Effector CD4-positive, alpha-beta T cell (primary cell): ENCODE results near the gene CLMN.

Experiments
- DNase-seq: peaks from one replicate; pipeline ENCODE4 v3.0.0-alpha.2; 2020

The CLMN gene

GRCh38 chr14:95236221-95236620 is 83.5 kb downstream of the CLMN start:
- no peak for DNase-seq

GRCh38 chr14:95235767-95236166 is 83.9 kb downstream of the CLMN start:
- DNase-seq, result no peak

- DNase-seq, result no peak
These were observed 84.4 kb downstream of the CLMN start for GRCh38 chr14:95235351-95235750.

GRCh38 chr14:95234426-95234825 is 85.3 kb downstream of the CLMN start:
- no peak for DNase-seq

DNA sequence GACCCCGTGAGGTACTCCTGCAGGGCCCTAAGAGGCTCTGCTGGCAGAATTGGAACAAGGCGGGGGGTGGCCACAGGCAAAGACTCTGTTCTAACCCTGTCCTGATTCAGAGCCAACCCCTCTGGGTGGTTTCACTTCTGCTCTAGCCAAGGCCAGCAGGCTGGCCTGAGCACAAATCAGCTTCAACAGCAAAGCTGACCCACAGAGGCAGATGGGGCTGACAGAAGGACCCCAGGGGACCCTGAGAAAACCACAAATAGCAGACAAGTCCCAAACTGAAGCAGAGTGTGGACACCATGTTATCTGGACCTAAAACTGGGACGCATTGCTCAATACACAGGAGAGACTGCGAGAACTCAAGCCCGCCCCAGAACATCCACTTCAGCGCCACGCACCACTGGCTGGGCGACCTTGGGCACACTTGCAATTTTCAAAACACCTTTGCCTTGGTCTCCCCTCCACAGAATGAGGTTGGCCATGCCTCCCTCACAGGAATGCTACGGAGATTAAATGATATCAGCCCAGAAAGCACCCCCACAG is 85.9 kb downstream of the CLMN start:
- no peak for DNase-seq

- no peak for DNase-seq
These were observed 86.7 kb downstream of the CLMN start for GRCh38 chr14:95232894-95233584.

DNA sequence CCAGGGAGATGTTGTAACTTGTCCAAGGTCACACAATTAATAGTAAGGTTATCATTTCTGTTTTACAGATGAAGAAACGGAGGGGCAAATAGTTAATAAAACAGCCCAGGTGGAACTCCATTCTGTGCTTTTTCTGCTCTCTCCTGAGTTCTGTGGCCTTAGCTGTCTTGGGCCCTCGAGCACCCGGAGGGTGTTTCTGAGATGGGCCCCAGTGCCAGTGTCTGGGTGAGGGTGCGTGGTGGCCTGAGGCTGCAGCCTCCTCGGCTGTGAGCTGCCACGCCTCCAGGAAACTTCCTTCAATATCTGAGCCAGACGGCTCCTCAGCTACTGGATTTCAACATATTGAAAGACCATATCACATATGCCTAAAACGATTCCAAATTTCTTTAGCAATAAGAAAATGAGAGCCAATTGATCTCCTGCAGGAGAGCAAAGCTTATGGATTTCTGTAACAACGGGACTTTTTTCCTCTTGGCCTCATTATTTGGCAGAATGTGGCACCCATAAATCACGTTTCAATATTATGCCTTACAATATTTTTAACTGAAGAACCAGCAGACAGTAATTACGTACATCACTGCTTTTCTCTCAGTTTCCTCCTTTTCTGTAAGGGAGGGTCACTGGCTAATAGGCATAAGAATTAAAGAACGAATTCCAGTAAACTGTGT is 87.6 kb downstream of the CLMN start:
- DNase-seq, result no peak

- DNase-seq, result no peak
These were observed 90.0 kb downstream of the CLMN start for GRCh38 chr14:95229749-95230148.

DNA sequence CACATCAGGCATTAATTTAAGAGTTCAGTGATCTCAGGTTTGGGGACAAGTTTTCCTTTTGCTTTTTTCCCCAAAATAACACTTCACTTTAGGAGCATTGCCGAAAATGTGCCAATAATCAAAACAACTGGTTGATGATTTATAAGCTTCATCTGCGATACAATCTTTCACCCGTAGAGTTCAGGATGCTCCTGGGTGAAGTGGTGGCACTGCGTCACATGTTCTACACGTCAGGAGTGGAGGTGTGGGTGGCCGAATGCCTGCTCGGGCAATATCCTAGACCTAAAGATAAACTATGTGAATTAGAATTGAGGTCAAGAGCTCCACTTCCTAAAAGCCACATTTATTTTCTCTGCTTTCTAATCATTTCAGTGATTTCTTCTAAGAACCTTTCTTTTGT is 91.5 kb downstream of the CLMN start:
- DNase-seq, result no peak

- no peak for DNase-seq
These were observed 92.3 kb downstream of the CLMN start for GRCh38 chr14:95227279-95227860.

DNA sequence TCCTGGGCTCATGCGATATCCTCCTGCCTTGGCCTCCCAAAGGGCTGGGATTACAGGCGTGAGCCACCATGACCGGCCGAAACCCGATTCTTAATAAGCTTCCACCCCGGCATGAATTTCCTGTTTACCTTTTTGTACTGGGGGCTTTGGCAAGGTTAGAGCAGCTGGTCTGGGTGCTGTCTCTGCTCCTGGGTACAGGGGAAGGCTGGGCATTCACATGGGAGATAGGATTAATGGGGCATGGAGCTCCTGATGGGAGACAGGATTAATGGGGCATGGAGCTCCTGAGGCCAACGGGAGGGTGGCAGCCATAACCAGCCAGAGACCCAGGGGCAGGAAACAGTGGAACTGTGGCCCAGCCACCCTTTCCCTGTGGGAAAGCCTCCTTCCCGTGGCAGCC is 92.9 kb downstream of the CLMN start:
- DNase-seq, result no peak

GRCh38 chr14:95225251-95225887 is 94.3 kb downstream of the CLMN start:
- no peak for DNase-seq

DNA sequence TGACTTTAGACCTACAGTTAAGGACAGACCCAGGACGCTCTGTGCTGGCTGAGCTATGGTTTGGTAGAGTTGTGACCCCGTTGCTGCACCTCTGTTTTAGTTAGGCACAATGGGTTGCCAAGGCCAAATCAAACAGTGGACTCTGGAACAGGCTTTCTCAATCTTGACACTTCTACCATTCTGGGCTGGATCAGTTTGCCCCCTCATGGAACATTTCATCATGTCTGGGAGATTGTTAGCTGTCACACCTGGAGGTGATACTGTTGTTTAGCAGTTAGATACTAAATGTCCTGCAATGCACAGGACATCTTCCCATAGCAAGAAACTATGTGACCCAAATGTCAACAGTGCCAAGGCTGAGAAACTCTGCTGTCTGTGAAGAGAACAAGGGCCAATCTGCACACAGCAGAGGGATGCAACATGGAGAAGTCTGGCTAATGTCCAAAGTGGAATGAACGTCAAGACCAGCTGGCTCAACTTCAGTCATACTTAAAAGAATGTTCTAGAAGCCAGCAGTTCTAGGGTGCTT is 96.8 kb downstream of the CLMN start:
- DNase-seq, result no peak

- no peak for DNase-seq
These were observed 97.5 kb downstream of the CLMN start for GRCh38 chr14:95222151-95222631.

- DNase-seq, result no peak
These were observed 98.2 kb downstream of the CLMN start for GRCh38 chr14:95221531-95221930.

DNA sequence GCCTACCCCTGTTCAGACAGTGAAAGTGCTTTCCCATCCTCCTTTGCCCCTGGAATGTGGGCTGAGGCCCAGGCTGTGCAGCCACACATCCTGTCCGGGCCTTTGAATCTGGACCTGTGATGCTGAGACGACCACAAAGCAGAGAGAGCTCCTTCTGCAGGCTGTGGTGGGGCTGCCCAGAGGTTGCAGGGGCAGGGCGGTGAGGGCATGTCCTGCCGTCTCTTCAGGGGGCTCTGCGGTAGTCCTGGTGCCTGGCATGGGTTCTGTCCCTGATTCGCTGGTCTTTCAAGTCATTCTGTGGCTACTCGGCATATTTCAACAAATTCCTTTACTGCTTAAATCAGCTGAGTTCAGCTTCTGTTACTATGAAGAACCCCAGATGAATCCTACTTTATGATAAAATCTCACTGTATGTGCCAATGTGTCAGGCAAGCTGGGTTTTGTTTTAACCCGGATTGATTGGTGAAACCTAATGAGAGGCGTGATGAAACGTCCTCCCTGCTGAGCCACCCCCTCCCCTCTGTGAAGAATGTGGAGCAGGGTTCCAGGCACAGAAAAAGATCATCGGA is 99.0 kb downstream of the CLMN start:
- DNase-seq, result no peak

DNA sequence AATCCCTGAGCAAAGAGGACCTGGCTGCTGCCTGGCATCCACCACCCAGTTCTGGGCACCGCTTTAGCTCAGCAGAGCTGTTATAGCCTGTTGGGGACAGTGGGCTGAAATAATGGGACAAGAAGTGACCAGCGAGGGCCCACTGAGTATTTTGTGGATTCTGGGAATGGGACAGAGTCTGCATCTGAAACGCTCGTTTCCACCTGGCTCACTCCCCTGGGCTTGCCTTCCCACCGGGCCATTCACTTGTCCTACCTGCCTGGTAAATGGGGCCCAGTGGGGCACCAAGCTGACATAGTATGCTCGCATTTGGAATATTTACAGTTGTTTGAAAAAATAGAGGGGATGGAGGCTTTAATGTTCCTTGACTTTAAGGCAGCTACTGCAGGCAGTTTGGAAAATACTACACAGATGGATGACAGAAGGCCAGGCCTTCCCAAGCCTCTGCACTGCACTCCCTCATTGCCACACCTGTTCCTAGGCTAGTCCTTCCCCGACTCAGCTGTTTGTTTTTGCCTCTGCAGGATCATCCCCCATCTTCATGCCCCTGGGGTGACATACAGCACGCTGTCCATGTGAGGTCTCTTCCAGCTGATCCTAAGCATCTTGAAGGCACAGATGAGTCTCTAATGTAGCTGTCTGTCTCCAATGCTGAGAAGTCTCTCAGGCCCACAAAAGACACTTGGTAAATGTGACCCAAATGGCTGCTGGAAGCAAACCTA is 101.1 kb downstream of the CLMN start:
- no peak for DNase-seq

DNA sequence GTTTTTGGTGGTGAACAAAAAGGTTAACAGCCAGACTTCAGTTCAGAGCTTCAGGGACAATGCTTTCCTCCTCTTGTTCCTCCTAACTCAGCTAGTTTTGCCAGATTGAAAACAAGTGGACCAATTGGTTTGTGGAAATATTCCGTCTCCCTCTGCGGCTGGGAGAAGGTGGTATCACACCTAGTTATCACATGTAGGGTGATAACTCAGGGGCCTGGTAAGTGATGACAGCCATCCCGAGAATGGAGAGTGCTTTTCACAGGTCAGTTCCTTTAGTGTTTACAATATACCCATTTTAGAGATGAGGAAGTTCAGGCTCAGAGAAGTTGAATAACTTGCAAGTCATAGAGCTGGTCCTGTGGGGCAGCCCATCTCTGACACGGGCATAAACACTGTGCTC is 101.7 kb downstream of the CLMN start:
- DNase-seq, result no peak

DNA sequence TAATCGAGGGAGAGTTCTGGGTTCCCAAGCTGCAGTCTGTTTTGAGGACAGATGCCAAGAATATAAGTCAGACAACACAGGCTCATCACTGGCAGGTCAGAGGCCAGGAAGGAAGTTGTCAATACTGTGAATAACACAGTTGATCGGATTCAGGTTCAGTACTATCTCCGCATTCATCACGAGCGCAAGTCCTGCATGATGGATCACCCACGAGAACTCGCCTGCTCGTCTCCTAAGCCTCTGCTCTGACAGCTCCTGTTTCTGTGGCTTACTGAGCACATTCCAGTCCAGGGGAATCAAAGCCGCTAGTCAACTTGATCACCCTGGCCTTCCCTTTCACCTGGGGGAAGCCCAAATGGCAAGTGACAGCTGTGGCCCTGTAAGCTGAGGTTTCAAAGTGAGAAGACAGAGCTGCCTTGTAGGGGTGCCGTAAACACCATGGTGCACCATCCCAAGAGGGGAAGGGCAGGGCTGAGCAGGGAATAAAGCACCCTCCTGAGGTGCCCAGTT is 102.3 kb downstream of the CLMN start:
- no peak for DNase-seq

DNA sequence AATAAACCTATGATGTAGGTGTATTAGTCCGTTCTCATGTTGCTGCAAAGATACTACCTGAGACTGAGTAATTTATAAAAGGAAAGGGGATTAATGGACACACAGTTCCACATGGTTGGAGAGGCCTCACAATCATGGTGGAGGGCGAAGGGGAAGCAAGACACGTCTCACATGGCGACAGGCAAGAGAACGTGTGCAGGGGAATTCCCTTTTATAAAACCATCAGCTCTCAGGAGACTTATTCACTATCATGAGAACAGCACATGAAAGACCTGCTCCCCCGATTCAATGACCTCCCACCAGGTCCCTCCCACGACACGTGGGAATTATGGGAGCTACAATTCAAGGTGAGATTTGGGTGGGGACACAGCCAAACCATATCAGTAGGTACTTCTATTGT is 103.7 kb downstream of the CLMN start:
- DNase-seq, result no peak

DNA sequence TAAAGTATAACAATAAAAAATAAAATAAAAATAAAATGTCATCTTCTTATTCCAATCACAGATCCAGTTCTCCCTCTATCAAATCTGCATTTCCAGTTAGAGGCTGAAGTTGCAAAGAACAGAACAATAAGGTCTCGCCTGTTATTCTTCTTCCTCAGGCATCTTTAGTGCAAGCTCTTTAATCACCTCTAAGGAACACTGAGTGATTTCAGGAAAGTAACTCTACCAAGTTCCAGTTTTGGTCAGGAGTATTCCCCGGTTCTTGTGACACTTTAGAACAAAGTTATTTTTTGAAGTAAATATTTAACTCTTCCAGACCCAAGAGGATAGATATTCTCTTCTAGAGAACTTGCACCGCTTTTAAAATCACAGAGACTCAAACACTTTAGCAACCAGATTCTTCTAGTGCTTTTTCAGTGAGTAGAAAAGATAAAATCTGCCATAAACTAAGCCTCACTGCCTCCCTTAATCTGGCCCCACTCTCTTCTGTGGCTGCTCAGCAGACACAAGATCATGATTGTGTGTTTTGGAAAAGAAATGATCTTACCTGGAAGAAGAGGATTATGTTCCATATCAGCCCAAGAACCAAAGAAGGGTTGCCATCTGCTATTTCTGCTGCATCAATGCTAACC is 104.5 kb downstream of the CLMN start:
- DNase-seq, result no peak
